Parathyroid adenoma (tissue), 2 donors: ENCODE results near the gene ADGRD2.
A peak's percentile ranks its signal among the peaks of the same experiment; 100 is the strongest.

Experiments used
- H2AFZ ChIP-seq: fragments of 300-600 bp; sonication (generic); one replicate; pipeline ENCODE4 v1.7.0; 2017; ENCODE audit warnings: antibody characterized with exemption, mild to moderate bottlenecking
- H3K27ac ChIP-seq: fragments of 300-600 bp; sonication (generic); one replicate; pipeline ENCODE4 v1.7.0; 2017
- H3K27me3 ChIP-seq: fragments of 300-600 bp; sonication (generic); one replicate; pipeline ENCODE4 v1.7.0; 2017; ENCODE audit warnings: low read length; ENCODE audit not compliant: control insufficient read depth, insufficient read depth
- H3K36me3 ChIP-seq: fragments of 300-600 bp; sonication (generic); one replicate; pipeline ENCODE4 v1.7.0; 2017; ENCODE audit warnings: low read length; ENCODE audit not compliant: control insufficient read depth, insufficient read depth
- H3K4me1 ChIP-seq: fragments of 300-600 bp; sonication (generic); one replicate; pipeline ENCODE4 v1.7.0; 2017; ENCODE audit warnings: control low read depth
- H3K4me2 ChIP-seq: fragments of 300-600 bp; sonication (generic); one replicate; pipeline ENCODE4 v1.7.0; 2017; ENCODE audit warnings: low read length
- H3K4me3 ChIP-seq: fragments of 300-600 bp; sonication (generic); one replicate; pipeline ENCODE4 v1.7.0; 2017; ENCODE audit warnings: low read depth, low read length
- H3K79me2 ChIP-seq: fragments of 300-600 bp; sonication (generic); one replicate; pipeline ENCODE4 v1.7.0; 2017; ENCODE audit warnings: control low read depth
- H3K9ac ChIP-seq: fragments of 300-600 bp; sonication (generic); one replicate; pipeline ENCODE4 v1.7.0; 2017; ENCODE audit warnings: mild to moderate bottlenecking
- H3K9me3 ChIP-seq: fragments of 300-600 bp; sonication (generic); one replicate; pipeline ENCODE4 v1.7.0; 2017; ENCODE audit warnings: low read length; ENCODE audit not compliant: control insufficient read depth
- CTCF ChIP-seq: fragments of 300-600 bp; sonication (generic); IDR thresholded peaks from one replicate; pipeline ENCODE4 v1.7.0; 2017; ENCODE audit warnings: antibody characterized with exemption, mild to moderate bottlenecking
- donor health status: primary hyperparathyroidism.

ADGRD2 gene

GRCh38 chr9:124450241-124450924, at the start of gene ADGRD2:
Gene ADGRD2, plus strand, starts transcription at chr9:124450451. Its CDS starts 1,216 bp downstream, at chr9:124451667.
- H3K9ac ChIP-seq = no peak within 1 kb of the TSS

GRCh38 chr9:124403246-124403645, 47.0 kb upstream of the ADGRD2 start:
- no peaks in the 10 kb centered on the region for H3K9me3 ChIP-seq
- no peak overlapping the region for H3K4me2 ChIP-seq
- no peak overlapping the region for H3K9ac ChIP-seq
- TF ChIP-seq CTCF = no peak
- no peak overlapping the region for H3K4me3 ChIP-seq
- H3K4me1 ChIP-seq = no peaks in the 10 kb centered on the region
- no peak overlapping the region for H3K27ac ChIP-seq
- no peaks in the 10 kb centered on the region for H3K27me3 ChIP-seq
- H3K79me2 ChIP-seq = peaks cover 24% of the 10 kb centered on the region
- no peak overlapping the region for H2AFZ ChIP-seq
- H3K36me3 ChIP-seq = no peaks in the 10 kb centered on the region

More at GRCh38 chr9:124450241-124450924, at the start of gene ADGRD2:
- Histone ChIP-seq H3K4me2 (peak within 1 kb of the TSS; percentile 31), H3K4me3 (peak within 1 kb of the TSS; percentile 53), H3K4me1 (no peaks in the 10 kb centered on the region), H3K79me2 (no peaks in the 10 kb centered on the region), H3K27ac (no peak within 1 kb of the TSS), H3K9me3 (no peaks in the 10 kb centered on the region), H3K36me3 (no peaks in the 10 kb centered on the region), H3K27me3 (no peaks in the 10 kb centered on the region), H2AFZ (no peak within 1 kb of the TSS)
- no peak for TF ChIP-seq CTCF

GRCh38 chr9:124409410-124409809, 40.8 kb upstream of the ADGRD2 start:
- H3K9ac ChIP-seq = no peak overlapping the region
- no peak overlapping the region for H3K27ac ChIP-seq
- no peaks in the 10 kb centered on the region for H3K36me3 ChIP-seq
- H3K4me3 ChIP-seq = no peak overlapping the region
- no peaks in the 10 kb centered on the region for H3K9me3 ChIP-seq
- TF ChIP-seq CTCF = no peak
- no peak overlapping the region for H2AFZ ChIP-seq
- no peaks in the 10 kb centered on the region for H3K27me3 ChIP-seq
- peaks cover 4% of the 10 kb centered on the region for H3K4me1 ChIP-seq
- no peak overlapping the region for H3K4me2 ChIP-seq
- peaks cover 14% of the 10 kb centered on the region for H3K79me2 ChIP-seq

GRCh38 chr9:124410321-124410913, 39.8 kb upstream of the ADGRD2 start:
- no peak overlapping the region for H3K9ac ChIP-seq
- no peak overlapping the region for H3K27ac ChIP-seq
- no peaks in the 10 kb centered on the region for H3K9me3 ChIP-seq
- H3K4me3 ChIP-seq = no peak overlapping the region
- H3K4me1 ChIP-seq = peaks cover 4% of the 10 kb centered on the region
- no peak overlapping the region for H2AFZ ChIP-seq
- no peak overlapping the region for H3K4me2 ChIP-seq
- no peaks in the 10 kb centered on the region for H3K27me3 ChIP-seq
- peak; percentile 16 for TF ChIP-seq CTCF
- peaks cover 11% of the 10 kb centered on the region for H3K79me2 ChIP-seq
- no peaks in the 10 kb centered on the region for H3K36me3 ChIP-seq
